Measurements from ENCODE around the gene IQGAP3. TPM values are rescaled to one million over a fixed set of nuclear protein-coding genes. Genes with fewer than 3 reads are reported as not detected.

The IQGAP3 gene
- total RNA-seq, 1 donor from 2014 or later = 11.8 TPM

DNA sequence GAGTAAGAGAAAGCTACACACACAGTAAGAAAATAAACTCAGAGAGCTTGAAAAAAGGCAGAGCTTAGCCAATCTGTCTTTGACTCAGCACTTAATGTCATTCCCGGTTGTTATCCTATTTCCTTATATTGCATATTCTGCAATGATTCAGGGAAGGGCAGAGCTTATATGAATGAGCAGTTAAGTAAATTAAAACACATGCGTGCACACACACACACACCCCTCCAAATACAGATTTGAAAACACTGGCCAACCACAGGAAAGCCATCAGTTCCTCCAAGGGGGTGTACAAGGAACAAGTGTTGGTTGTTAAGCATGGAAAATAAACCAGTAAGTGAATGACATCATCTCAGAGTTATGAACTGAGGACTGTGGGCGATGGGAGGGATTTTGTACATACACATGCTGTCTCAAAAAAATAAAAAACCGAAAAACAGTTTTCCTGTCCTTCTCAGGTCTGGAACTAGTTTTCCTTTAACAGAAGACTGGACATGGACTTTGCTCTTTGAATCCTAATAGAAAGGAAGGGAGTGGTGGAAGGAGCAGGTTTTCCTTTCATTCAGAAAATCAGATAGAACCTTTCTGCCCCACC is 1.0 kb downstream of the IQGAP3 start:
- ATAC-seq = peak; percentile 80

DNA sequence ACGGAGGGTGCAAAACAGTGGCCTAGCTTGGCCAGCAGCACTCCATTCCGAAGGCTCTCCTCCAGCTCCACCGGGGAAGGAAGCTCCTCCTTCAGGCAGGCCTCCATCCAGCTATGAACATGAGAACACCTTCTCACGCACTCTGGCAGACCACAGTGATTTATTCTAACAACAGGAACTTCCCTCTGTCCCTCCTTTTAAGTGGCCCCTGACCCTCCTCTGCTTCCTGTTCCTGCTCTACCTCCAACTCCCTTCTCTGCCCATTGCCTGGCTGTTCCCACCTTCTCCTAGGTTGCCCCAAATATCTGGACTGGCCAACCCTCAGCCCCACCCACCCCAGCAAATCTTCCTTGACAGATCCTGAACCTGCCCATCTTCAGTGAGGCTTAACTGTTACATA is 5.9 kb downstream of the IQGAP3 start:
- ATAC-seq = no peak

DNA sequence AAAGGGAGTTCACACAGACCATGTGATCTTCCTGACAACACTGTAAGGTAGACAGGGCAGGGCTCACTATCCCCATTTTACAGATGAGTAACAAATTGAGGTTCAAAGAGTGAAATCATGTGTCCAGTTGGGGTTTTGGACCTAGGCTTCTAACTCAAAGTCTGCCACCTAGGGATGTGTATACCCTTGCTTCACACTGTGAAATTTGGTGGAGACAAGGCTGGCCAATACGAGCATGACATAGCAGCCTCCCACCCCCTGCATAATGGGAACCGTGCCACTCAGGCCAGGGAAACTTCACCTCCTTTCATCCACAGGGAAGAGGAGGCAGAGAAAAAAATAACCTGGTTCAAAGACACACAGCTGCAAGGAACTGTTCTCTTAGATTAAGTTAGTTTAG is 6.8 kb downstream of the IQGAP3 start:
- ATAC-seq = no peak

DNA sequence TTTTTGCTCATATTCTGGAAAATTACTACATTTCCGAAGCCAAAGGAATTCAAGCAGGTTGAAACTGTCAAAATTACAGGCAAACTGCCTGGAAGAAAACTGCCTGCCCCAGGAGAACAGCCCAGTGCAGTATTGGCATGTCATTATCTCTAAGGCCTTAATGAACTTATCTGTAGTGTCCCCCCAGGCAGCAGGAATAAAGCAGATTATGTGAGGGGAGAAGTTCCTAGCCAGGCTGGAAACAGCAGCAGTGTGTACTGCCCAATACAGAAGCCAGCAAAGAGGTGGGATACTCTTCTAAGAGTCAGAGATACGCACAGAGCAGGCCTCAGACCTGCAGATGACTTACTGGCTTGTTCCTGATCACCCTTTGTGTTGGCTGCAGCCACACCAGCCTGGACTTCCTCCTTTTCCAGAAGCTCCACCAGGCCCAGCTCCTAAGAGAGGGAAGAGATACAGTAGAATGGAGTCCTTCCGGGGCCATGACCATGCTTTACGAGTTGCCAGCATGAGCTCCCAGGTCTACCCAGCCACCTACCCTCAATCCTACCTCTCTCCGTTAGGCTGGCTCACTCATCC is 11.7 kb downstream of the IQGAP3 start:
- ATAC-seq = no peak

DNA sequence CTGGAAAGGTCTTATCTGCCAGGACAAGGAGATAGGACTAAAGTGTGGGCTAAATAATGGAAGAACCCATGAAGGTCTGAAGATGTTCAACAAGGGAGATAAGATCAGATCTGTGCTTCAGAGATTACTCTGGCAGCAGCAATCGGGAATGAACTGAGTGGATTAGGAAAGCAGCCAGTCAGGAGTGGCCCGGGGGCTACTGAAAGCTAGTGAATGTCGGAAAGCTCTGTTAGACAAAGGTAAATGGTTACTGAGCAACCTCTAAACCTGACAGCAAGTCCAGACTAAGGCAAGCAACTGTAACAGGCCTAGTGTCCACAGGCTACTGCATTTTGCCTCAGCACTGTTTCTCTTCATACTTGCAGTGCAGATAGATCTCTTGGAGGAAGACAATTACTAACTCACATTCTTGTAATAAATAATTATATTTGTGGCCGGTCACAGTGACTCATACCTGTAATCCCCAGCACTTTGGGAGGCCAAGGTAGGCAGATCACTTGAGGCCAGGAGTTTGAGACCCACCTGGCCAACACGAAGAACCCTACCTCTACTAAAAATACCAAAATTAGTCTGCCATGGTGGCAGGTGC is 12.5 kb downstream of the IQGAP3 start:
- no peak for ATAC-seq

DNA sequence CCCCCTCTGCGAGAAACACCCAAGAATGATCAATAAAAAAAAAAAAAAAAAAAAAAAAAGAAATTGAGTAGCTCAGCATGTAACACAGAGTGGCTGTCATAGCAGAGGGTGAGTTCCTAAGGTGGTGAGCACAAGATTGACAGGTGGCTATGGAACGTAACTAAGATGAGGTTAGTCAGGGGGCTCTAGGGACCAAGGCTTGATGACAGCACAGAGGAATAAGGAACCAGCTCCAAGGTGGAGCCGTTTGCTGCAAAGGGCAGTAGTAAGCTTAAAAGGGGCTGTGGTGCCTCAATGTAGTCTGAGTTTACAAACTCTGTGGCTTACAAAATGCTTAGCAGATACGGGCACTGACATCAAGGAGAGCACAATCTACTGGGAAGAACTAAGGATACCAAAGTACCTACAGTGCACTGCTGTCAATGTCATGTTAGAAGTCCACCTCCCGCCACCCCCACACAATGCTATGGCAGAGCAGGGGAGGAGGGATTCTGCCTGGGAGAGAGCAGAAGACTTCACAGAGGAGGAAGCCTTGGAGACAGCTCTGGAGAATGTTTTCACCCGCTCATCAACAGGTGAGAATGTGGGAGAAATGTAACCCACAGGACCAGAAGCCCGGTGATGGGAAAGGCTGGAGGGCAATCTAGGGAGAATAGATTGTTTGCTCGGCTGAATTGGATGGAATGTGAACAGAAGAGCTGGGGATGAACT is 13.1 kb downstream of the IQGAP3 start:
- no peak for ATAC-seq

DNA sequence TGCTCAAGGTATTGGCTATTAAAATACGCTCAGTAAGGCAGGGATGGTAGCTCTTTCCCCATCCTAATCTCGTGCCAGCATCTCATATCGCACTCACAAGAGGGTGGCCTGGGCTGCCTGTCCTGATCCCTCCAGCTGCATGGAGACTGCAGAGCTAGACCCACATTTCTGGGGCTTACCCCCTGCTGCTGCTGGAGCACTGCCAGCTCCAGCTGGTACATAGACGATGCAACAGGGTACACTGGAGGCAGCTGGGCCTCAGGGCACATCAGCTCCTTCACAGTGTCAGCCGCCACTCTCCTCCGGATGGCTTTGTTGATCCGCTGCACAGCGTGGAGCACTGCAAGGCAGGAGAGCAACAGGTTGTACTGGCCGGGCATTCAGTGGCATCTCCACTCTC is 16.0 kb downstream of the IQGAP3 start:
- ATAC-seq = no peak

DNA sequence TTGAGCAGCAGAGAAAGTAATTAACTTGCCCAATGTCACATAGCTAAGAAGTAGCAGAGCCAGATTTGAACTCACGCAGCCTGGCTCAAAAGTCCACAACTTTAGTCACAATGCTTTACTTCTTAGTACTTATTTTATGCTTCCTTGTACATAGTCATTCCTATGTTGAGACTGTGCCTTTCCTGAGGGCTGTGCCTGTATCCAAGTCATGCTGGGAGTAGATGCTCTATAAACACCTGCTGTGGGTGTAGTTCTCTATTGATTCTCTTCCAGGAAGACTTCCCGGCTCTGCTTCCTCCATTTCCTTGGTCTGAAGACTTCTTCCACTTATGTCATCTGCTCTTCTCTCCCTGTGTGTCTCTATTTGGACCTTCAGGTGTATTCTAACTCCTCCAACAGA is 16.6 kb downstream of the IQGAP3 start:
- ATAC-seq = no peak

DNA sequence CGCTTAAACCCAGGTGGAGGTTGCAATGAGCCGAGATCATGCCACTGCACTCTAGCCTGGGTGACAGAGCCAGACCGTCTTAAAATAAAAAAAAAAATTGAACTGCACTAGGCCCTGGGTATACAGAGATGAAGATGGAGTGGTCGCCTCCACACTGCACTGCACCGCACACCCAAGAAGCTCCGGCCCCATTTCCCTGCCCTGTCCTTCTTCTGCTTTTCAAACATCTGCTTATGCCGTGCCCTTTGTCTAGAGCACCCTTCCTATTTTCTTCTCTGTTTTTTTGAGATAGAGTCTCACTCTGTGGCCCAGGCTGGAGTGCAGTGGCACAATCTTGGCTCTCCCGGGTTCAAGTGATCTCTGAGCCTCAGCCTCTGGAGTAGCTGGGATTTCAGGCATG is 17.4 kb downstream of the IQGAP3 start:
- ATAC-seq = no peak

DNA sequence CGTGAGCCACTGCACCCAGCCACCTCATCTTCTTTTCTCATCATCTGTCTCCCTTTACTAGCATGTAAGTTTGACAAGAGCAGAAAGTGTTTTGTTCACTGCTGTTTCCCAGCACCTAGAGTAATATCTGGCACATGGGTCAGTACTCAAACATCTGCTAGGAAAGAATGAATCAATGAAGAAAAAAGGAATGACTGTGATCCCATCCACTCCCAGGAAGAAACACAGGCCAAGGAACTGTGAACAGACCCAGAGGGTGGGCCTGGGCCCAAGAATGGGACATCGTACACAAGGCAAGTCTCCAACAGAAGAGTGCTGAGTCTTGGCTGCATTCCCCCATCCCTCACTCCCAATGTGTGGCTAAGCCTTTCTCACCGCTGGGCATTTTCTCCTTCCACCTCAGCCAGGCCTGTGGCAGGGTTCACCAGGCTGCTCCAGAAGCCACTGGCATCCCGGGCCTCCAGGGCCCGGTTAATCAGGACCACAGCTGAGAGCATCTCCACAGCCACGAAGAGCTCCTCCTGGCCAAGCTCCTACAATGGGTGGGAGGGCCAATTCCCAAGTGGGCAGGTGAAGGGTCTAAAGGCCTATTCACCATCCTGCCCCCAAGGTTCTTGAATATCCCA is 18.4 kb downstream of the IQGAP3 start:
- no peak for ATAC-seq

DNA sequence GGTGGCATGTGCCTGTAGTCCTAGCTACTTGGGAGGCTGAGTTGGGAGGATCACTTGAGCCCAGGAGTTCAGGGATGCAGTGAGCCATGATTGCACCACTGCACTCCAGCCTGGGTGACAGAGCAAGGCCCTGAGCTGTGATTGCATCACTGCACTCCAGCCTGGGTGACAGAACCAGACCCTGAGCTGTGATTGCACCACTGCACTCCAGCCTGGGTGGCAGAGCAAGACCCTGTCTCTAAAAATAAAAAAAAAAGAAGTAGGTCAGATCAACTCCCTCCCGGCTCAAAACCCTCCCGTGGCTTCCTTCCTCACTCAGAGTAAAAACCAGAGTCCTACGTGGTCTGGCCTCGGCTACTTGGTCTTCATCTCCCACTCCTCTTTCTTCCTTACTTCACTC is 19.4 kb downstream of the IQGAP3 start:
- ATAC-seq = peak; percentile 30

DNA sequence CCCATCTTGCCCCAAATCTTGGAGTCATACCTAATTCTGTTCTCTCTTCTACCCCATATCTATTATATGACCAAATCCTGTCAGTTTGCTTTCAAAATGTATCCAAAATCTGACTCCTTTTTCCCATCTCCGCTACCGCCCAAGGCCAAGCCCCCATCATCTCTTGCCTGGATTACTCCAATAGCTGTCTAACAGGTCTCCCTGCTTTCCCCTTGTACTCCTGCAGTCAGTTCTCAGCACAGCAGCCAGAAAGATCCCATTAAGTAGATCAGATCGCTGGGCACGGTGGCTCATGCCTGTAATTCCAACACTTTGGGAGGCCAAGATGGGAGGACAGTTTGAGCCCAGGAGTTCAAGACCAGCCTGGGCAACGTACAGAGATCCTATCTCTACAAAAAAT is 19.8 kb downstream of the IQGAP3 start:
- no peak for ATAC-seq

DNA sequence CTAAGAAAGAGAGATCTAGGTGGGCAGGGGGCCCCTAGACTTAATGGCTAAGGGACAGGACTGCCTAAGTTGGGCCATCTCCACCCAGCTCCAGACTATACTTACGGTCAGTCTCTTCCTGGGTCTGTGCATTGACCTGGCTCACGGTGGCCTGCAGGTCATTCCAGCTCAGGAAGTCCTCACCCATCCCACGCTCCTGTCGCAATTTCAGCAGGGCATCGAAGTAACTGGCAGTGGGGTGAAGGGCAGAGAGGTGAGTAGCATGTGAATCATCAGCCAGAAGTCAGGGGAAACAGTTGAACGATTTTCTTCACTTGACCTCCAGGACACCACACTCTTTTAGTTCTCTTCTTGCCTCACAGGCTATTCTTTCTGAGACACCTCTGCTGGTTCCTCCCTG is 20.5 kb downstream of the IQGAP3 start:
- no peak for ATAC-seq

DNA sequence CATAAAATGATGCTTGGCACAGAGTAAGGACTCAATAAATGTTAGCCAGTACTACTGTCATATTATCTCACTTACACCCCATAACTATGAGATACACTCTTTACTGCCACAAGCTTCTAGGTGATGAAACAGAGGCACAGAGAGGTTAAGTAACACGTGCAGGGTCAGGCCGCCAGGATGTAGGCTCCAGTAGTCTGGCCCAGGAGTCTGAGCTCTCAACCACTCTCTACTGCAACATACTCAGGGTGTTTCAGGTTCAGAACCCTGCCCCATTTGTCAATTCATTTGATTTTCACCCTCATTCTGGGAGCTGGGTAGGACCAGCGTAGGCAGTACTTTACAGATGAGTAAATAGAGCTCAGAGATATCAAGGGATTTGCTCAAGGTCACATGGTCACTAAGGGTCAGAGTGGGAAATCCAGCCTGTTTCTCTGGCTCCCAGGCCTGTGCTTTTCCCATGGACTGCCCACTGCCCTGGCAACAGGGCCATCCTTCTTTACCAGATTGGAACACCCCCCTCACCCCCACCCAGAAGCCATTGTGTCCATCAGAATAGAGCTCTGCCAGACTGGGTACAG is 21.2 kb downstream of the IQGAP3 start:
- no peak for ATAC-seq

DNA sequence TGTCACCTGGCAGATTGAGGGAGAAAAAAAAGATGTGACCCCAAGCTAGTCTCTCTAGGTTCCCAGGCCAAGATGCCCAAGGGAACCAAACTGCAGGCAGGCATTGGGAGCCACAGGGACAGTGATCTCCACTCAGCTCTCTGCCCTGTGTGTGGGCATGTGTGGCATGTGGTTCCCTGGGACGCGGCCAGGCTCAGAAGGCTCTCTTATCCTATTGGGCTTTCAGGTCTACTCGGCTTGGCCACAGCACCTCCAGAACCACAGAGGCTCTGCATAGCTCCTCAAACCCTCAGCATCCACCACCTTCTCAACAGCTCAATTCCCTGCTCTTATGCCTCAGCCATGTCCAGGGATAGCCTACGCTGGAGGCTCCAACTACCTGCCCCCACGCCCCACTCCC is 22.0 kb downstream of the IQGAP3 start:
- no peak for ATAC-seq

DNA sequence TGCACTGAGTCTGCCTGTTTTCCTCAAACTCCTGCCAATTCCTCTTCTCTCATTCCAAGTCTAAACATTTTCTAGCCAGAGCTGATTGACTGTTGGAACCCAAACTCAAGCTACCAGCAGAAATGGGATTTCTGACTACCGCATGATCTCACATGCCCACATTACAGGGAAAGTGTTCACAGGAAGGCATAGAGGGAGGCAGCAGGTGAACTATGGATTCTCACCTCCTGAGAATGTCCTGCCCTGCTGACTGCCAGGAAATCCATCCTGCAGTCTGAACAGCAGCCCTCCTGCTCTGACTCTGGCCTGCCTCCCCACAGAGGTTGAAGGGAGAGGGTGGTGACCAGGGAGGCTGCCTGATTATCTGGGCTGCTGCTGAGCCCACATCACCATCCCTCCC is 22.5 kb downstream of the IQGAP3 start:
- ATAC-seq = no peak

DNA sequence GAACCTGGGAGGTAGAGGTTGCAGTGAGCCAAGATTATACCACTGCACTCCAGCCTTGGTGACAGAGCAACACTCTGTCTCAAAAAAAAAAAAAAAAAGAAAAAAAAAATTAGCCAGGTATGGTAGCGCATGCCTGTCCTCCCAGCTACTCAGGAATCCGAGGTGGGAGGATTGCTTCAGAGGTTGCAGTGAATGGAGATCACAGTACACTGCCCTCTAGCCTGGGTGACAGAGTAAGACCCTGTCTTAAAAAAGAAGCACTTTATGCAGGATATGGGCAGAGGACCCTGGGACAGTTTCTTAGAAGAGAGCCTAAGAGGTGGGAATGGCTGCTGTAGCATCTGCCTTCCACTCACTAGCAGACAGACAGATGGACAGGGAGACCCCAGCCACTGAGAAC is 23.0 kb downstream of the IQGAP3 start:
- ATAC-seq = no peak

DNA sequence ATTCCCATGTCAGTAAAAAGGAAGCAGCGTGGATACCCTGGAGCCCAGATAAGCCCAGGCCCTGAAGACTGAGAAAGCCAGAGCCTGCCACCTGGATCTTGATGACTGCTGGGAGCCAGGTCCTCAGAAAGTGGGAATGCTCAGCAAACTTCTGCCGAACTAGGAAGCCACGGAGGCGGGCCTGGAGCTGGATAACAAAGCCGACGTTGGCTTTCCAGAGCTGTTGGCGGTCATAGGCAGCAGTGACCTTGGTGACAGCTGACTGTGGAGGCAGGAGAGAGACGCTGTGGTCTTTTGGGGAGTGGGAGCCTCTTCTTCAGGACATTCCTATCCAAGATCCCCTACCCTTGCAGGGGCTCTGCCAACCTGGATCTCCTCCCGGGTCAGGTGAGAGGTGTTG is 24.4 kb downstream of the IQGAP3 start:
- no peak for ATAC-seq

DNA sequence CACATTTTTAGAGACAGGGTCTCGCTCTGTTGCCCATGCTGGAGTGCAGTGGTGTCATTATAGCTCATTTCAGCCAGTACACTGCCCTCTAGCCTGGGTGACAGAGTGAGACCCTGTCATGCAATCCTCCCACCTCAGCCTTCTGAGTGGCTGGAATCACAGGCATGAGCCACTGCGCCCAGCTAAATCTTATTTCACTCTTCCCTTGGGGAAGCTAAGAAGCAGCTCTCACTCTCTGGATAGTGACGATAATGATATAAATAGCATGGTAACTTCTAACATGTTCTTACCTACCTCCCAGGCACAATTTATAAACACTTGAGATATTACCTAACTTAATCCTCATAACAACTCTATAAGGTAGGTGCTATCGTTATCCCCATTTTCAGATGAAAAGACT is 24.9 kb downstream of the IQGAP3 start:
- ATAC-seq = no peak

DNA sequence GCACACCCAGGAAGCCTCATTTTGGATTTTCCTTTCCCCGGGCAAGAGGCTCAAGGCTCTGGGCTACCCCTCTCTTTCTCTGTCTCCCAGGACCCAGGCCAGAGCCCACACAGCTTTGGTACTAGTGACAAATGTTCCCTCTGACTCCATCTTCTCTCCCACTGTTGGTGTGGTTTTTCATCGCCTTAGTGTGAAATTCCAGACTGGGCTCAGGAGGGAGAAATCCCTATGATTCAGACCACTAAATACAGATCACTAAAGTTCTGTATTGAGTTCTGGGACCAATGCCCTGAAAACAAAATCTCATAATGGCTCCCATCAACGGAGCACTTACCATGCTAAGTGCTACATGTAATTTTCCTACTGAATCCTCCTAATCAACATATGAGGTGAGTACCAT is 26.1 kb downstream of the IQGAP3 start:
- no peak for ATAC-seq

DNA sequence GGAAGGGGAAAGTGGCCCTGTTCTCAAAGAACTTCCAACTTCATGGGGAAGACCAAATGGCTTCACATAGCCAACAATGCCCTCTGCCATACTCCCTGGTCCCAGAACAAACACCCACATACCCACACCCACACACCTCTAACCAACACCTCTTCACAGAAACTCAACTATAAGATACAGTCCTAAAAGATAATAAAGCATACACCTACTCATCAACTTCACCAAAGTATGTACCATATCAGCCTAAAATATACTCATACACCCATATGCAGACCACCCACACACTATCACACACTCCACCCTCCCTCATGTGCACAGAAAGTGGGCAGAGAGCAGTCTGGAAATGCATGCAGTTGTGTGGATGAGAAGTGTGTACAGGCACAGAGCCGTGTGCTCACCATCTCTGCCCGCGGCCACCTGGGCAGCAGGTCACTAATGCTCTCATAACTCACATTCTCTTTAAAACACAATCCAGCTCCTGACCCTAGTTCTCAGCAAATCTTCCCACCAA is 27.7 kb downstream of the IQGAP3 start:
- ATAC-seq = no peak

DNA sequence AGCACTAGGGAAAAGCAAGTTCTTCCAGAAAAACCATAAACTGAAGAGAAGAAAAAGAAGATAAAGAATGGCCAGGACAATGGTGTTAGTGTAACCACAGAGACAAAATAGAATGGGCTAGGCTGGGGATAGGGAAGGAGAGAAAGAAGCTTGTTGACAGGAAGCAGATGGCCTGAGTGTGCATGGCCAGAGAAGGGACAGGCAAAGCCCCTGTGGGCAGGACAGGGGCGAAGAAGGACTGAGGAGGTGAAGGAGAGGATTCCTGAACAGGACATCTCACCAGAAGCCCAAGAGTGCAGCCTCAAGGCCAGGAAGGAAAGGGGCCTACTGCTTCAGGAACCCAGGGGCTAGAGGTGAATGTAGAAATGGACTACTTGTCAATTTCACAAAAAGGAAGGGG is 29.3 kb downstream of the IQGAP3 start:
- no peak for ATAC-seq

DNA sequence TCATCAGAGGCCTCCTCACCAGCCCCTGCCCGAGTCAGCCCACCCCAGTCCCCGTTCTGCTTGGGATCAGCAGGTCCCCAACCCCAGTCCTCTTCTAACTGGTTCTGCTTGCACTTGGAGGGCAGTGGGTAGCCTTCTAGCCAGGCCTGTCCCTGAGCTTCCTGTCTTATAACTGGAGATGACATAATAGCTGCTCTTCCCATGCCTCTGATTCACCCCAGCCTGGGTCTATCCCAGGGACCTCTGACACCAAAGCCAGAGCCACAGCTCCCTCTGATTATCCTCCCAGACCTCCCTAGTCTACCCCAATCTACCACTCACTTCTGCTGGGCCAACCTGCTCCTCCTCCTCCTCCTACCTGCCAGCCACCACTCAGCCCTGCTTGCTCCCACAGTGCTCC is 31.4 kb downstream of the IQGAP3 start:
- no peak for ATAC-seq
